HL-60/S4 treated with phorbol 12-myristate 13-acetate at 8.2 ng/mL for 4 days and 3 days (cell line): ENCODE data around the gene UBASH3B.
"Not testable (repeated sequence)": the region's sequence is repeated elsewhere in the genome, so short reads cannot be mapped to it uniquely, and the experiment has no call there.

Experiments used
- in situ Hi-C: fragments of 300-500 bp; cut with MboI; formaldehyde crosslinking; loops from 2 replicates; pipeline ENCODE4 v1.15.0; 2022; ENCODE audit warnings: low sequenced_read_pairs

The UBASH3B gene

DNA sequence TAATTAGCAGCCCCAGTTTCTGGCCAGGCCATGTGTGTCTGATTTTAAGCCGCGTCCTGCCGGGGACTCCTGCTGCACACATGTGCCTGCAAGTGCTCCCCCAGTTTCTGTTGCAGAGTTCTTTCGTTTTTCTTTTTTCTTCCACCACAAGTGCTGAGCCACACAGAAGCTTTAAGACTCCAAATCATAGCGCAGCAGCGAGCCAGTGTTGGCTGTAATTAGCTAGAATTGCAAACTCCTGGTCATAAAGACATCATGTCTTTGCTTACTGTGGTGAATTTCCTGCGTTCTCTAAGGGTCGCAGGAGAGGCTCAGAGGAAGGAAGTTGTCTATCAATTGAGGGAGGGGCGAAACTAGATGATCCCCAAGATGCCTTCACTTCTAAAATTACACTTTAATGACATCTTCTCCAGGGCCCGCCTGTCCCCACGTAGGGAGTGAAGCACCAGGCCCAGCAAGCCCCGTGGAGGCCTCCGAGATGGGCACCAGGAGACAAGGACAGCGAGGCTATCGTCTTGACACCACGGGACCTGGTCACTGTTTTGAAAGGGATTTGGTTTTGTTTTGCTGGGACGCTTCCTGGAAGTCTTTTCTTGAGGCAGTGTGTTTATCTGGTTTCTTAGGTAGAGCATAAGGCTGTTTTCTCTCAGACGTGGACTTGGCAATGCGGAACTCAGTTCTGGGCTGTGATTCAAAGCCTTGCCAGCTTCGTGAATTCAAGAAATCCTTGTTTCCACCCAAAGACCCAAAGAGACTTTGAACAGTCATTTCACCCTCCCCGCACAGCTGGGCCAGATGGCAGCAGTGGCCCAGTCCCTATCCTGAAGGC, 71.8 kb downstream of the UBASH3B start:
- in situ Hi-C loops: no loop called here

DNA sequence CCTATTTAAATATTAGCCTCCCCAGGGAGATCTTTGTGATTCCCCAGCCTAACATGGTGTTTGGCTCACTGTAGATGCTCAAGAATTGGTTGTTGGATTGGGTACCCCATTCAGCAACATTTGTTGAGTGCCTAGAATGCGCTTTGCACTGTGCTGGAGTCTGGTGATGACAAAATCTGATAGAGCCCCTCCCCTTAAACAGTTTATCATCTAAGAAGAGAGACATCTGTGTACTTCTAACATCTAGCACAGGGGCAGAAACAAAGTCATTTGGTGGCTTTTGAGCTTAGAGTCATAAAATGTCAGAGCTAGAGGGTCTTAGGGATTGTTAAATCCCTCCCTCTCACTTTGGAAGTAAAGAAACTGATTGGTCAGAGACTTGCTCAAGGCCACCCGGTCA, 73.0 kb downstream of the UBASH3B start:
- in situ Hi-C loops: no loop called here

- in situ Hi-C loops: no loop called here
These were observed 73.6 kb downstream of the UBASH3B start for GRCh38 chr11:122729139-122729538.

- in situ Hi-C loops: not testable (repeated sequence)
These were observed 75.2 kb downstream of the UBASH3B start for GRCh38 chr11:122730694-122731093.

DNA sequence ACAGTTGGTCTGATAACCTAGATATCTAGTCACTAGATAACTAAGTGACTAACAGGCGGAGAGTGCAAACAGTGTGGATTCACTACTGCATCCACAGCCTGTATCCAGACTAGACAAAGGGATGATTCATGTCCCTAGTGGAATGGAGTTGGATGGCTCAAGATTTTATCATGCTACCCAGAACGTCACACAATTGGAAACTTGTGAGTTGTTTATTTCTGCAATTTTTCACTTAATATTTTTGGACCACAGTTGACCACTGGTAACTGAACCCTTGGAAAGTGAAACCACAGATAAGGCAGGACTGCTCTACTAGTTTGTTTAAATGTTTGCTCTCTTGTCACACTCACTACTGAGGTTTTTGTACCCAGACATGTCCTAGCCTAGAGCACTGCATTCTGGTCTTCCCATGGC, 76.0 kb downstream of the UBASH3B start:
- in situ Hi-C loops: no loop called here

GRCh38 chr11:122732342-122733315, 77.1 kb downstream of the UBASH3B start:
- in situ Hi-C loops: no loop called here

GRCh38 chr11:122733318-122733717, 77.8 kb downstream of the UBASH3B start:
- in situ Hi-C loops: no loop called here

DNA sequence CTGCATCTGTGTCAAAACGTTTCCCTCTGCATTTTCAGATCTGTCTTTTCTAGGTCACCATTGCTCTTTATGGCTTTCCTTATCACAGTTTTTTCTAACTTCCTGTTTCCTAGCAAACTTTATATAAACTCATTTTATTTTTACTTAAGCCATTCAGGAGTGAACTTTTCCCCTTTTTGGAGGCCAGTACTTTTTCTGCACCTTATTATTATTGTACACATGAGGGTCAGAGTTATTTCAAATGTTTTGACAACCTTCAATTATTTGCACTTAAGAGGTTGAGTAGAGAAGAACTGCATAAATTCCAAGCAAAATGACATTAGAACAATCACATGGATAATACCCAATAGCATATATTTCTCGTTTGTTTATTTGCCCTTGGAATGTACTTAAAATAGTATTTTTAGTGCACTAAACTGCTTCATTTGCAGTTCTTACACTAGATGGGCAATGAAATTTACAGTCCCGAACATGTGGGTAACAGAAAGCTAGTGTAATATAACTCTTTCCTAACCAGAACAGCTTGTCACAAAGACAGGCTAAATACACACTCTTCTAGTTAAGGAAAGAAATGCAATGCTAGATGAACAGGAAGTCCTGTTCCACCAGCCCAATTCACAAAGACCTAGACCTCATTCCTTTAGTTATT, 79.5 kb downstream of the UBASH3B start:
- in situ Hi-C loops: no loop called here

DNA sequence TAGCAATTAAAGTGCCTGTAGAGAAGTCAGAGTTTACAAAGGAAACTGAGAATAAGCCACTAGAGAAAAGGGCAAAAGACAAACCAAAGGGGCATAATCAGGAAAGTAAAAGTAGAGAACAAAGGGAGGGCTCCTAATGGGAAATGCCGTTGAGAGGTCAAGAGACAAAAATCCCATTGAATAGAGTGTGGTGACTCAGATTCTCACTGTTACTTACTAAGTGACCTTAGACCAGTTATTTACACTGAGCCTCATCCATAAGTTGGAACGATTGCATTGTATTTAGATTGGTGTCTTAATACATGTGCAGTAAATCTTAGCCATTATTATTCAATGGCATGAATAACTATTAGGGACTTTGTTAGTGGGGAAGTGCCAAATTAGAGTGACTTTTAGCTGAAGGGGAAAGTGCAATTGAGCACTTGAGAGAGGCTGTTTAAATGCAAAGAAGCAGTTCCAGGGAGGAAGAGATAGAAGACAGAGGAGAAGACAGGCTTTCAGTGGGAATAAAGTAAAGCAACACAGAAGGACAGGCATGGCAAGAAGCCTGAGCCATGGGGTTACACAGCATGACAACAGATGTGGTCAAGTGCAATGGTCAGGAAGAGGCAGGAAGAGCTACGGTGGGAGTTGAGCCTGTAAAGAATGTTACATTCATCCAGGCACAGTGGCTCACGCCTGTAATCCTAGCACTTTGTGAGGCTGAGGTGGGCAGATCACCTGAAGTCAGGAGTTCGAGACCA, 82.6 kb downstream of the UBASH3B start:
- in situ Hi-C loops: no loop called here

DNA sequence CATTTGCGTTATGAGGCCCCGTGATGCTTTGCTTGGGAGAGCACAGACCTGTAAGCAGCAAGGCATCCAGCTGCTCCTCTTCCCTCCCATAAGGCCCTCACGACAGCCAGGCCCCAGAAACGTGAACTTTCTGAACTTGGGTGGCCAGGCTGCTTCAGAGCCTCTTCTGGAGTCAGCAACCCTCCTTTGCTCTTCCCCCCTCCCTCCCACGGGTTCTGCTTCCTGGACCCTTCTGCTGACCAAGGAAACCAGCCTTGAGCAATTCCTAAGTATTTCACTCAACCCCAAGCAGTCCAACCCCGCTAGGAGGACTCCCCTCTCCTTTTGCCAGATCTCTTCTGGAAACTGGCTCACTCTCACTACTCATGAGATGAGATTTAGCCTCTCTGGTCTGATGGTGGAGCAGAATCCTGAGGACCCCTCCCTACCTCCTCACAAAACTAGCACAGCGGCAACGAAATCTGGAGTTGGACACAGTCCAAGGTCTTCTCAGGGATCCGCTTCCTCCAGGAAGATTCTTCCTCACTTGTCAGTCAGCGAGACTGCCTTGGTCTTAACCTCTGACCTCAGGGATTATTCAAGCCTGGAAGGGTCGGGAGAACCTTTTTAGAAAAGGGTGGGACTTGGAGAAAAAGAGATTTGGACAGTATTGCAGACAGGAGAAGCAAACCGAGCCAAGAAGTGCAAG, 86.2 kb downstream of the UBASH3B start:
- in situ Hi-C loops: no loop called here

DNA sequence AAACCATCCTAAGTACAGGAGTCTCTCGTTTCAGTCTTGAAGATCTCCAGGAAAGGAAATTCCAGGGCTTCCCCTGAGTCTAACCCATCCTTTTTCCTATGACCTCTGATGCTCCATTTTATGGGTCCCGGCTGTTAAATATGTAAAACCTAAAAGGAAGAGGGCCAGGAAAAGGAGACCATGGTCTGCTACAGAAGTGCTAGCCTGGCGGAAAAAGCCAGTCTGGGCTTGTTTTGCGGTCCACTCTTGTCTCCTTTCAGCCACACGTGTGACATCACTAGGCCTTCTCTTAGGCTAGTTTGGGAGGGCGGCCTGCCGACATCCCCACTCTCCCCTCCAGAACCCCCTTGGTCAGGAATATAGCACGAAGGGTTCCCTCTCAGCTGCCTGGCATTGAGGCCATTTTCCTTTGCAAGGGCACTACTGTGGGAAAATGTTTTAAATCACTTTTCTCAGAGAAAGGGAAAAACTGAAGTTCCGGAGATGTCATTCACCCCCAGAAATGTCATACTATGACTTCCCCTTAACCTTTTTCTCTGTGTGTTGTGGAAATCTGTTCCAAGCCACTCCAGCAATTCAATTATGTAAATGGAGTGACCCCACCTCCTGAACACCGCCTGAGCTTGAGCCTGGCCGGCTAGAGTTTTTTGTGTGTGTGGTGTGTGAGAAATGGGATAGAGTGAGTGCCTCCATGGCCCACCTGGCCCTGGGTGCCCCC, 86.9 kb downstream of the UBASH3B start:
- in situ Hi-C loops: no loop called here

DNA sequence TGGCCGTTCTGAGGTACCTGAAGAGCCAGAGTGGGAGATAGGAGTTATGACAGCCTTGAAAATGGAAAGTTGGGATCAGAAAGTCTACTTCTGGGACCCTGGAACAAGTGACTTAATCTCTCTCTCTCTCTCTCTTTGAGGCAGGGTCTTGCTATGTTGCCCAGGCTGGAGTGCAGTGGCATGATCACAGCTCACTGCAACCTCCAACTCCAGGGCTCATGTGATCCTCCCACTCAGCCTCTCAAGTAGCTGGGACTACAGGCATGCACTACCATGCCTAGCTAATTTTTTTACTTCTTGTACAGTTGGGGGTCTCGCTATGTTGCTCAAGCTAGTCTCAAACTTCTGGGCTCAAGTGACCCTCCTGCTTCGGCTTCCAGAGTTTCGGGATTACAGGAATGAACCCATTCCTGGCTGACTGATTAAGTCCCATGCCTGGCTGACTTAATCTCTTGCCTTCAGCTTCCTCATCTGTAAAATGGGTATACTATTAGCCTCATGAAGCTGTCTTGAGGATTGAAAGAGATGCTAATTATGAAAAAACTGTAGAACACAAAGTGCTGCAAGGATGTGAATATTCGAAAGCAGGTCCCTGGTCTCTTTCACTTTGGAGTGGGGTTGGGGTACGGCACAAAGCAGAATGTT, 87.7 kb downstream of the UBASH3B start:
- in situ Hi-C loops: no loop called here

DNA sequence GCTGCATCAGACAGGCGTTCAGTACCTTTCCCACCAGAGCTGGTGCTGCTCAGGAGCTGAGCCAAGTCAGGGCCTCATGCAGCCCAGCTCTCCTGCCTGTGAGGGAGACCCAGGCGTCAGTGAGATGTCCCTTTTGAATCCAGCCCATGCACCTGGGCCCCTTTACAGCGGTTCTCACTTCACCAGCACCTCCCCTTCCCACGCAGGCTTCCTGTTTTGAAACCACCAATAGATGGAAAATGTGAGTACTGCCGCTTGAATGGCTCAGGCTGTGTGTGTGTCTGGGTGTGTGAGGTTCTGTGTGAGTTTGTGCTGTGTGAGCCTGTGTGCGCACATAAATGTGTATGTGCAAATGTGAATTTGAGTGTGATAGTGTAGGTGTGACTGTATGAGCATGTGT, 88.4 kb downstream of the UBASH3B start:
- in situ Hi-C loops: no loop called here

DNA sequence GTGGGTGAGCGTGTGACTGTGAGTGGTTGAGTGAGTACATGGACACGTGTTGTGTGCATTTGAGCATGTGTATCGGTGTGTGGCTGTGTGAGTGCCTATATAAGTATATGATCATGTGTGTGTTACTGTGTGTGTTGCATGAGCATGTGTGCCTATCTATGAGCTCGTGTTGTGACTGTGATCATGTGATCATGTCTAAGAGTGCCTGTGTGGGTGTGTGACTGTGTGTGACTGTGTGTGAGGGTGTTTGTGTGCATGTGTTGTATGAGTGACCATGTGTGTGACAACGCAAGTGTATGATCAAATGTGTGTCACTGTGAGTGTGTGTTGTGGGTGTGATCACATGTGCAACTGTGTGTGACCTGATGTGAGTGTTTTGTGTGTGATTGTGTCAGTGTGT, 88.8 kb downstream of the UBASH3B start:
- in situ Hi-C loops: no loop called here

DNA sequence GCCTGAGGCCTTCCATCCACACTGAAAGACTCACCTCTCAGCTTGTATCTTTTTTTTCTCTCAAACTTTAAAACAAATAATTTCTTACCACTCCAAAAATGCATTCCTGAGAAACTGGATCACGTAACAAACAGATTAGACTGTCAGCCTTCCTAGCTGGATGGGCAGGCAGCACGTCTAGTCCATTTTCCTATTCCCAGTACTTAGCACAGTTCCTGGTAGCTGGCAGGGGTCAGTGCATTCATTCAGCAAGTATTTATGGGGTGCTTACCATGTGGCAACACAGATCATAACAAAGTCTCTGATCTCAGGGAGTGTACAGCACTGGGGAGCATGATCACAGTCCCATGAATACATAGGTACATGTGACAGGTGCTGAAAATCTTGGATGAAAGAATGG, 89.6 kb downstream of the UBASH3B start:
- in situ Hi-C loops: no loop called here

- in situ Hi-C loops: no loop called here
These were observed 90.5 kb downstream of the UBASH3B start for GRCh38 chr11:122746050-122746478.

DNA sequence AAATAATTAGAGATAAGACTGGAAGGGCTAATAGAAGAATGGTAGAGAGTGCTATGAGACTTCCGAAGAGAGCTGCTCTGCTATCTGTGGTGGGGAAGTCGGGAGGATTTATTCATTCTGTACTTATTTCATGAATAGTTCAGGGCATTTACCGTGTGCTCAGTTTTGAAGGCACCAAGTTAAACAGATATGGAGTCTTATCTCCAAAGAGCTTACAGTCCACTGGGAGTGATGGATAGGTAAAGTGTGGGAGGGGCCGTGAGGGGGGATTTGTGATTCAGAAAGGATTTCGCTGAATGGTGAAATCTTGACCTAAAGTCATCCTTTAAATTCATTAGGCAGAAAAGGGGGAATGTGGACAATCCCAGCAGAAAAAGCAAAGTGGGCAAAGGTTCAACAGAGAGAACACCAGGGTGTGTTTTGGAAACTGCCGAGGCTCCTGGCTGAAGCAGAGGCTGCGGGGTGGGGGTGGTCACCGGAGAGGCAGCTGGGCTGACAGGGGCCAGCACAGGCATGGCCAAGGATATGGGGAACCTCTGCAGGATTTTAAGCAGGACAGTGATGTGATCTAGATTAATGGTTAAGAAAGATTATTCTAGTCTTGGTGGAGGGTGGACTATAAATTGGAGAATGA, 91.2 kb downstream of the UBASH3B start:
- in situ Hi-C loops: no loop called here

DNA sequence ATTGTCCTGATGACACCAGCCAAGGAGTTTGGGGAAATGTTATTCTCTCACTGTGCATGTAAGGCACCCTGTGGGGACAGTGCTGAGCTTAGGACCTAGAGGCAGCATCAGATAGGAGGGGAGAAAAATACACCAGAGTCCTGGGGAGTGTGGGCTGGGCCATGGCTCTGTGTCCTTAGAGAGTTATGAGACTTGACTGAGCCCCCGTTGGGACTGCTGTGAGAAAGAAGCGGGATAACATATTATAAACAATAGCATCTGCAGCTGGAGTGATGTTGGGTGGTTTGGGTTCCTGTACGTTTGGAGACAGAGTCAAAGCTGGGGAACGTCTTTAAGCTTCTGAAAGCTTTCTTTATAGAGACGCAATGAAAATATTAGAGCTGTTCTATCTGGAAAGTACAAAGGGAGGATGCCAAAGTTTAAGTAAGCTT, 91.8 kb downstream of the UBASH3B start:
- in situ Hi-C loops: no loop called here
